SK-N-MC (cell line): ENCODE data around the gene TBC1D25.

Source experiments
- DNase-seq: peaks from one replicate; pipeline ENCODE4 v3.0.0-alpha.2; 2011; ENCODE audit warnings: low read depth, low spot score
- H3K27ac ChIP-seq: fragments of 200-600 bp; sonication (generic); 2 replicates; pipeline ENCODE4 v1.5.1; 2016; ENCODE audit warnings: mixed run types
- H3K36me3 ChIP-seq: fragments of 200-600 bp; sonication (generic); 2 replicates; pipeline ENCODE4 v1.6.1; 2017; ENCODE audit warnings: antibody characterized with exemption, low read length, mixed read lengths; ENCODE audit not compliant: insufficient read depth
- H3K4me3 ChIP-seq: fragments of 200-600 bp; sonication (generic); 2 replicates; pipeline ENCODE4 v1.5.1; 2016
- H3K9ac ChIP-seq: fragments of 200-600 bp; sonication (generic); 2 replicates; pipeline ENCODE4 v1.8.0; 2017; ENCODE audit warnings: mixed run types, mixed read lengths; ENCODE audit not compliant: insufficient read length
- H3K9me3 ChIP-seq: fragments of 200-600 bp; sonication (generic); 2 replicates; pipeline ENCODE4 v1.6.1; 2017; ENCODE audit warnings: low read depth, mild to moderate bottlenecking, antibody characterized with exemption, low read length, moderate library complexity, mixed read lengths
- EZH2 ChIP-seq: fragments of 200-600 bp; sonication (generic); IDR thresholded peaks from one replicate; pipeline ENCODE4 v1.6.1; 2017; ENCODE audit warnings: antibody characterized with exemption
- FOXP2 ChIP-seq: optimal IDR thresholded peaks from 2 replicates; pipeline ENCODE3; 2011; ENCODE audit warnings: mild to moderate bottlenecking, moderate library complexity; ENCODE audit not compliant: insufficient read depth; ENCODE audit errors: extremely low read length, control extremely low read depth
- POLR2AphosphoS5 ChIP-seq: IDR thresholded peaks from 2 replicates; pipeline ENCODE4 v1.6.1; 2012; ENCODE audit warnings: mild to moderate bottlenecking, low read depth, low read length, borderline replicate concordance

The TBC1D25 gene

DNA sequence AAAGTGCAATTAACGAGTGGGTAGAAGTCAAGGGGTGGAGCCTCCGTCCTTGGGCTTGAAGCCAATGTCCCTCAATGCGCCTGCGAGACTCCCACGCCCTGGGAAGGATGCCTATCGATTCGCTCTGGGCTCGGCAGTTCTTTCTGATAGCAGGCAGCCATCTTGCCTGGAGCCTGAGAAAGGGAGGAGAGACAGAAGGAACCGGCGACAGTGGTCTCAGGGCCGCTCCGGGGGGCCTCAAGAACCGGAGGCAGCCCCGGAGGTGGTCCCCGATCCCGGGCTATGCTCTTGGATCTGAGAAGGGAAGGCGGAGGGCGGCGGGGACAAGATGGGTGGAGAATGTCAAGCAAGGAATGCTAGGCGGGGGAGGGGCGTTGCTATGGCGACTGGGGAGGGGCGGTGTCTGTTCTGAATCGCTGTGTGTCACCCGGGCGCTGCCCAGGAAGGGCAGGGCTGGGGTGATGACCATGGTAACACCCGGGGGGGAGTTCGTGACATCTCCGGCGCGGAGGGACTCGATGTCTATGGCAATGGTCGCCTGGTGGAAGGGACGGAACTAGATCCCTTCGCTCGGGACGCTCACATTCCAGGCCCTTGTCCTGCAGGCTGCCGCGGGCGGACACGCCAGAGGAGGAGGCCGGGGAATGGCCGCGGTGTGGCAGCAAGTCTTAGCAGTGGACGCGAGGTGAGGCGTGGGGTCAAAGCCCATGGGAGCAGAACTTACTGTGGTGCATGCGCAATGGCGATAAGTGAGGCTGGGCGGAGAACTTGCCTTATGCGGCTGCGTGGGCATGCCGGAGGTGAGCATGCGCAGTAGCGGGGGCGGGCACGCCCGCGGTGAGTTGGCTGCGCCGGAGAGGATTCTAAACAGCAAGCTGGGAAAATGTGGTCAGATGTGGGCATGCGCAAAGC, 58.1 kb downstream of the TBC1D25 start, which contains the start of gene WDR13:
TSS of gene WDR13 (plus strand) at position 140 of the 912 bp plus-strand sequence. CDS start at position 645, 505 bp downstream.
- Histone ChIP-seq H3K4me3 (peak within 1 kb of the TSS; percentile 91), H3K9ac (peak within 1 kb of the TSS; percentile 92), H3K36me3 (peaks cover 8% of the 10 kb centered on the region; the same call in 1 of the 2 replicates), H3K27ac (peak within 1 kb of the TSS; percentile 96), H3K9me3 (no peaks in the 10 kb centered on the region)
- peak; percentile 65 for DNase-seq
- no peak for TF ChIP-seq EZH2
- peak; percentile 24 for TF ChIP-seq FOXP2
- TF ChIP-seq POLR2AphosphoS5: peak; percentile 60; the same call in 1 of the 2 replicates

DNA sequence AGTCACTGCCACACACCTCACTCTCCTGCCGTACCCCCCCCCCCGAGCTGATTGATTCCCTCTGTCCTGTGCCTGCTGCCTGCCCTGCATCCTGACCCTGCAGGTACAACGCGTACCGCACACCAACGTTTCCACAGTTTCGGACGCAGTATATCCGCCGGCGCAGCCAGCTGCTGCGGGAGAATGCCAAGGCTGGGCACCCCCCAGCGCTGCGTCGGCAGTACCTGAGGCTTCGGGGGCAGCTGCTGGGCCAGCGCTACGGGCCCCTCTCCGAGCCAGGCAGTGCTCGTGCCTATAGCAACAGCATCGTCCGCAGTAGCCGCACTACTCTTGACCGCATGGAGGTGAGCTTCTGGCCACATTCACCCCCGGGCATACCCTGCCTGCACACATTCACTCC, 59.1 kb downstream of the TBC1D25 start:
- DNase-seq: no peak
- peak overlapping the region; percentile 91 for H3K4me3 ChIP-seq
- H3K9me3 ChIP-seq: no peaks in the 10 kb centered on the region
- H3K36me3 ChIP-seq: peaks cover 8% of the 10 kb centered on the region; the same call in 1 of the 2 replicates
- H3K9ac ChIP-seq: no peak overlapping the region
- H3K27ac ChIP-seq: no peak overlapping the region
- no peak for TF ChIP-seq EZH2
- no peak for TF ChIP-seq POLR2AphosphoS5
- no peak for TF ChIP-seq FOXP2

DNA sequence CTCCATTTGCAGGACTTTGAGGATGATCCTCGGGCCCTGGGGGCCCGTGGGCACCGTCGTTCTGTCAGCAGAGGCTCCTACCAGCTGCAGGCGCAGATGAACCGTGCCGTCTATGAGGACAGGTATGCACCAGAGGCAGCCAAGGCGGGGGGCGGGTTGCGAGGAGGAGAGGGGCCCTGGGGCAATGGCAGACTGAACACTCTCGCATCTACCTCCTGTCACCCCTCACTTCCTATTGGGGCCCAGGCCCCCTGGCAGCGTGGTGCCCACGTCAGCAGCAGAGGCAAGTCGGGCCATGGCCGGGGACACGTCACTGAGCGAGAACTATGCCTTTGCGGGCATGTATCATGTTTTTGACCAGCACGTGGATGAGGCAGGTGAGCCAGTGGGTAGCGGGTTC, 59.8 kb downstream of the TBC1D25 start:
- no peaks in the 10 kb centered on the region for H3K9me3 ChIP-seq
- no peak overlapping the region for H3K27ac ChIP-seq
- H3K4me3 ChIP-seq: no peak overlapping the region
- H3K9ac ChIP-seq: no peak overlapping the region
- H3K36me3 ChIP-seq: peaks cover 8% of the 10 kb centered on the region; the same call in 1 of the 2 replicates
- TF ChIP-seq POLR2AphosphoS5 (no peak), EZH2 (no peak), FOXP2 (no peak)
- DNase-seq: no peak

DNA sequence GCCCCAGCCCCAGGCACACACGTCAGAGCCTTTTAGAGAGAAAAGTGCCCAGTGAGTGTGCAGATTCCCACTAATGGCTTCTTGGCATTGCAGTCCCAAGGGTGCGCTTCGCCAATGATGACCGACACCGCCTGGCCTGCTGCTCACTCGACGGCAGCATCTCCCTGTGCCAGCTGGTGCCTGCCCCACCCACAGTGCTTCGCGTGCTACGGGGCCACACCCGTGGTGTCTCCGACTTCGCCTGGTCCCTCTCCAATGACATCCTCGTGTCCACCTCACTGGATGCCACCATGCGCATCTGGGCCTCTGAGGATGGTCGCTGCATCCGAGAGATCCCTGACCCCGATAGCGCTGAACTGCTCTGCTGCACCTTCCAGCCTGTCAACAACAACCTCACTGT, 60.7 kb downstream of the TBC1D25 start:
- no peak for DNase-seq

DNA sequence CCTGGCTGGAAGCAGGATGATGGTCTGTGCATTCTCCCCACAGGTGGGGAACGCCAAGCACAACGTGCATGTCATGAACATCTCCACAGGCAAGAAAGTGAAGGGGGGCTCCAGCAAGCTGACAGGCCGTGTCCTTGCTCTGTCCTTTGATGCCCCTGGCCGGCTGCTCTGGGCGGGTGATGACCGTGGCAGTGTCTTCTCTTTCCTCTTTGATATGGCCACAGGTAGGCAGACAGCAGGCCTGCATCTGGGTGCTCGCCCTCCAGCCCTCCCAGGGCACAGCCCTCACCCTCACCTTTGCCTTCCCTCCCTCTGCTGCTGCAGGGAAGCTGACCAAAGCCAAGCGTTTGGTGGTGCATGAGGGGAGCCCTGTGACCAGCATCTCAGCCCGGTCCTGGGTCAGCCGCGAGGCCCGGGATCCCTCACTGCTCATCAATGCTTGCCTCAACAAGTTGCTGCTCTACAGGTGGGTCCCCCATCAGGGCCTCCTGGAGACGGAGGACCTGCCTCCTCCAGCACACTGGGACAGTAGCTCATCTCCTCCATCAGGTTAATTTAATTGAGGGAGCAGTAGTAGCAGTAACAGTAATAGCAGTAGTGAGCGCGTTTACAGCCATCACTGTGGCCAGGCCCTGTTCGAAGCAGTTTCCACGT, 62.4 kb downstream of the TBC1D25 start:
- H3K9me3 ChIP-seq: no peaks in the 10 kb centered on the region

More for the DNA sequence above, 60.7 kb downstream of the TBC1D25 start:
- Histone ChIP-seq H3K27ac (no peak overlapping the region), H3K4me3 (no peak overlapping the region), H3K9me3 (no peaks in the 10 kb centered on the region), H3K36me3 (peaks cover 12% of the 10 kb centered on the region; the same call in 1 of the 2 replicates), H3K9ac (no peak overlapping the region)
- TF ChIP-seq EZH2 (no peak), POLR2AphosphoS5 (no peak), FOXP2 (no peak)

DNA sequence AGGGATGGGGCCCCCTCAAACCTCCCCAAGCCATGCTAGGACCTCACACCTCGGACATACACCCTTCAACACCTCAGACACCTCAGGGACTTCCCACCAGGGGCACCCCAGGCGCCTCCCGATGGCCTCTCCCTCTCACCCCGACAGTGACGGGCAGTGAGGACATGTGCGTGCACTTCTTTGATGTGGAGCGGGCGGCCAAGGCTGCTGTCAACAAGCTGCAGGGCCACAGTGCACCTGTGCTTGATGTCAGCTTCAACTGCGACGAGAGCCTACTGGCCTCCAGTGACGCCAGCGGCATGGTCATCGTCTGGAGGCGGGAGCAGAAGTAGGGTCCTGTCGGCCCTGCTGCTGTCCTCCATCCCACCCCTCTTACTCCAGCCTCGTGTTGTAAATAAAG, 65.2 kb downstream of the TBC1D25 start:
- TF ChIP-seq EZH2 (no peak), FOXP2 (no peak), POLR2AphosphoS5 (no peak)
- Histone ChIP-seq H3K9me3 (no peaks in the 10 kb centered on the region), H3K9ac (no peak overlapping the region), H3K4me3 (no peak overlapping the region), H3K36me3 (peaks cover 4% of the 10 kb centered on the region; the same call in 1 of the 2 replicates), H3K27ac (no peak overlapping the region)
- DNase-seq: no peak

More for the DNA sequence above, 62.4 kb downstream of the TBC1D25 start:
- no peak overlapping the region for H3K4me3 ChIP-seq
- DNase-seq: no peak
- H3K27ac ChIP-seq: no peak overlapping the region
- peaks cover 12% of the 10 kb centered on the region; the same call in 1 of the 2 replicates for H3K36me3 ChIP-seq
- TF ChIP-seq EZH2 (no peak), FOXP2 (no peak), POLR2AphosphoS5 (no peak)
- H3K9ac ChIP-seq: no peak overlapping the region

DNA sequence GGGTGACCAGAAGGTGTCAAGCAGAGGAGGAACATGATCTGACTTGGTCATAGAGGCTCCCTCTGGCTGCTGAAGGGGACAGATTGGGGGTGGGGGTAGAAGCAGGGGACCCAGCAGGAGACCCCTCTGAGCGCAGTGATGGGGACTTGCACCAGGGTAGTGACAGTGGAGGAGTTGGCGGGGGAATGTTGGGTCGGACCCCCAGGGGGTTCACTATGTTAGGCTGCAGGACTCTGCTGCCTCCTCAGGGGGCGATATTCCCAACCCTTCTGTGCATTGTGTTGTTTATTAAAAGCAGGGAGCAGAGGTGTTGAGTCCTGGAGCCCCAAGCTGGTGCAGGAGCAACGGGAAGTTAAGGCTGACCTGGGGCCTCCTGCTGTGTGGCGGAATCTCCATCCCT, 66.6 kb downstream of the TBC1D25 start:
- Histone ChIP-seq H3K27ac (no peak overlapping the region), H3K9me3 (no peaks in the 10 kb centered on the region), H3K9ac (no peak overlapping the region), H3K4me3 (no peak overlapping the region), H3K36me3 (peaks cover 4% of the 10 kb centered on the region; the same call in 1 of the 2 replicates)
- TF ChIP-seq EZH2: no peak
- no peak for TF ChIP-seq FOXP2
- no peak for TF ChIP-seq POLR2AphosphoS5
- DNase-seq: no peak

DNA sequence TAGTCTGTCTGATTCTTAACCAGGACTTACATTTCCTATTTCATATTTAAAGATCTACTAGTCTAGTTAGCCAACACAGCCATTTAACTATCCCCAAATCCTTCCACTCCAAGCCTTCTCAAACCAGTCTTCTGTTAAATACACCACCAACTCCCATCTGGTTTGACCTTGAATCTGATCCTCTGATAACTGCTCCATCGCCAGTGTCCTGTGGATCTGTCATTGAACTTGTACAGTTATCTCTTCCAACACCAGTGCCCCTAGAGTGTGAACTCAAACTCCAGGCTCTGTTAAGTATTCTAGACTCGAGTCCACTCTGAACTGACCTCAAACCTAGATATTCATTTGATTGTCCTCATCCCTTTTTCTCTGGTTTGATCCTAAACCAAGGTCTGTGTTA, 72.2 kb downstream of the TBC1D25 start:
- TF ChIP-seq FOXP2 (no peak), EZH2 (no peak), POLR2AphosphoS5 (no peak)
- no peak overlapping the region for H3K27ac ChIP-seq
- no peaks in the 10 kb centered on the region for H3K36me3 ChIP-seq
- H3K9ac ChIP-seq: no peak overlapping the region
- H3K9me3 ChIP-seq: no peaks in the 10 kb centered on the region
- H3K4me3 ChIP-seq: no peak overlapping the region
- no peak for DNase-seq
